Measurements from ENCODE around the gene BAIAP2L1. TPM values are rescaled to one million over a fixed set of nuclear protein-coding genes. Genes with fewer than 3 reads are reported as not detected.

BAIAP2L1 gene
- total RNA-seq, 1 donor from 2014 or later, result 21.6 TPM

GRCh38 chr7:98287486-98287959, 113.4 kb downstream of the BAIAP2L1 start:
- no peaks in the 10 kb centered on the region for H3K27me3 ChIP-seq (ENCODE audit: insufficient read depth, low read length)
- Mint-ChIP-seq H3K4me1 (ENCODE audit: low read depth, unreplicated experiment) (peaks cover 23% of the 10 kb centered on the region), H3K36me3 (ENCODE audit: low read depth, unreplicated experiment) (peaks cover 1% of the 10 kb centered on the region), H3K27ac (ENCODE audit: unreplicated experiment) (no peak overlapping the region), H3K9me3 (ENCODE audit: unreplicated experiment) (no peaks in the 10 kb centered on the region), H3K4me3 (ENCODE audit: unreplicated experiment) (no peak overlapping the region), H3K27me3 (ENCODE audit: low read depth, unreplicated experiment) (no peaks in the 10 kb centered on the region)
- no peak overlapping the region for H3K27ac ChIP-seq (ENCODE audit: low read depth, low read length)
- no peaks in the 10 kb centered on the region for H3K9me3 ChIP-seq (ENCODE audit: insufficient read depth, low read depth, low read length)
- FAIRE-seq (no peak), DNase-seq (ENCODE audit: low read depth) (no peak)
- H3K4me1 ChIP-seq (ENCODE audit: insufficient read depth, low read length), result peaks cover 44% of the 10 kb centered on the region
- H3K79me2 ChIP-seq (ENCODE audit: insufficient read depth, low read length), result peaks cover 85% of the 10 kb centered on the region
- H3K4me2 ChIP-seq (ENCODE audit: low read length), result no peak overlapping the region
- no peak overlapping the region for H3K4me3 ChIP-seq (ENCODE audit: insufficient read depth, low read depth, low read length)
- peaks cover 2% of the 10 kb centered on the region for H3K36me3 ChIP-seq (ENCODE audit: insufficient read depth, low read length)
- no peak overlapping the region for H2AFZ ChIP-seq (ENCODE audit: low read depth, low read length)
- no peak overlapping the region for H3K9ac ChIP-seq (ENCODE audit: low read length)
- TF ChIP-seq CTCF (IDR thresholded peaks at IDR 0.05; ENCODE audit: insufficient read depth, low read depth, low read length) (no peak), EZH2 (IDR thresholded peaks at IDR 0.05; ENCODE audit: insufficient read depth, low read length) (no peak)
- H4K20me1 ChIP-seq (ENCODE audit: insufficient read depth, low read length), result peaks cover 90% of the 10 kb centered on the region

- no peak for DNase-seq (ENCODE audit: low read depth)
- Histone ChIP-seq H4K20me1 (ENCODE audit: insufficient read depth, low read length) (peaks cover 87% of the 10 kb centered on the region), H2AFZ (ENCODE audit: low read depth, low read length) (no peak overlapping the region), H3K4me2 (ENCODE audit: low read length) (peak overlapping the region; percentile 100), H3K9me3 (ENCODE audit: insufficient read depth, low read depth, low read length) (no peaks in the 10 kb centered on the region), H3K79me2 (ENCODE audit: insufficient read depth, low read length) (peaks cover 91% of the 10 kb centered on the region), H3K4me1 (ENCODE audit: insufficient read depth, low read length) (peaks cover 44% of the 10 kb centered on the region), H3K27me3 (ENCODE audit: insufficient read depth, low read length) (no peaks in the 10 kb centered on the region), H3K27ac (ENCODE audit: low read depth, low read length) (peak overlapping the region; percentile 65), H3K4me3 (ENCODE audit: insufficient read depth, low read depth, low read length) (no peak overlapping the region), H3K36me3 (ENCODE audit: insufficient read depth, low read length) (no peaks in the 10 kb centered on the region), H3K9ac (ENCODE audit: low read length) (peak overlapping the region; percentile 95)
- TF ChIP-seq EZH2 (IDR thresholded peaks at IDR 0.05; ENCODE audit: insufficient read depth, low read length) (no peak), CTCF (IDR thresholded peaks at IDR 0.05; ENCODE audit: insufficient read depth, low read depth, low read length) (no peak)
- H3K4me3 Mint-ChIP-seq (ENCODE audit: unreplicated experiment), result no peak overlapping the region
- no peak overlapping the region for H3K27ac Mint-ChIP-seq (ENCODE audit: unreplicated experiment)
- H3K4me1 Mint-ChIP-seq (ENCODE audit: low read depth, unreplicated experiment), result peaks cover 24% of the 10 kb centered on the region
- H3K36me3 Mint-ChIP-seq (ENCODE audit: low read depth, unreplicated experiment), result peaks cover 2% of the 10 kb centered on the region
- no peaks in the 10 kb centered on the region for H3K9me3 Mint-ChIP-seq (ENCODE audit: unreplicated experiment)
- no peak for FAIRE-seq
- H3K27me3 Mint-ChIP-seq (ENCODE audit: low read depth, unreplicated experiment), result no peaks in the 10 kb centered on the region
Measured at GRCh38 chr7:98286701-98287485, 114.0 kb downstream of the BAIAP2L1 start.

- peaks cover 2% of the 10 kb centered on the region for H3K36me3 Mint-ChIP-seq (ENCODE audit: low read depth, unreplicated experiment)
- Histone ChIP-seq H3K79me2 (ENCODE audit: insufficient read depth, low read length) (peaks cover 87% of the 10 kb centered on the region), H3K27me3 (ENCODE audit: insufficient read depth, low read length) (no peaks in the 10 kb centered on the region), H3K9me3 (ENCODE audit: insufficient read depth, low read depth, low read length) (no peaks in the 10 kb centered on the region), H3K27ac (ENCODE audit: low read depth, low read length) (peak overlapping the region; percentile 65), H4K20me1 (ENCODE audit: insufficient read depth, low read length) (peaks cover 81% of the 10 kb centered on the region), H3K9ac (ENCODE audit: low read length) (peak overlapping the region; percentile 95), H3K4me2 (ENCODE audit: low read length) (peak overlapping the region; percentile 100), H2AFZ (ENCODE audit: low read depth, low read length) (no peak overlapping the region), H3K36me3 (ENCODE audit: insufficient read depth, low read length) (no peaks in the 10 kb centered on the region), H3K4me1 (ENCODE audit: insufficient read depth, low read length) (peaks cover 44% of the 10 kb centered on the region), H3K4me3 (ENCODE audit: insufficient read depth, low read depth, low read length) (no peak overlapping the region)
- H3K4me1 Mint-ChIP-seq (ENCODE audit: low read depth, unreplicated experiment), result peaks cover 24% of the 10 kb centered on the region
- no peaks in the 10 kb centered on the region for H3K27me3 Mint-ChIP-seq (ENCODE audit: low read depth, unreplicated experiment)
- DNase-seq (ENCODE audit: low read depth) (peak; percentile 39), FAIRE-seq (no peak)
- no peaks in the 10 kb centered on the region for H3K9me3 Mint-ChIP-seq (ENCODE audit: unreplicated experiment)
- H3K27ac Mint-ChIP-seq (ENCODE audit: unreplicated experiment), result peak overlapping the region; percentile 18
- H3K4me3 Mint-ChIP-seq (ENCODE audit: unreplicated experiment), result no peak overlapping the region
- no peak for TF ChIP-seq CTCF (IDR thresholded peaks at IDR 0.05; ENCODE audit: insufficient read depth, low read depth, low read length)
- no peak for TF ChIP-seq EZH2 (IDR thresholded peaks at IDR 0.05; ENCODE audit: insufficient read depth, low read length)
Measured at GRCh38 chr7:98286093-98286539, 114.8 kb downstream of the BAIAP2L1 start.
